Stimulated activated CD8-positive, alpha-beta memory T cell treated with anti-CD3 and anti-CD28 coated beads, Interleukin-15, amount 100 ng/mL, for 48 hours (primary cell): ENCODE results near the gene SDR9C7.
"Not testable (repeated sequence)": the region's sequence is repeated elsewhere in the genome, so short reads cannot be mapped to it uniquely, and the experiment has no call there.

Experiments
- DNase-seq, 2 donors: peaks; one replicate each; pipeline ENCODE4 v3.0.0-alpha.2; 2020; ENCODE audit warnings: low read depth in 2 of 2

The SDR9C7 gene

GRCh38 chr12:56916296-56916995, 17.8 kb downstream of the SDR9C7 start:
- DNase-seq: no peak

- no peak for DNase-seq
Observed at GRCh38 chr12:56914724-56915123, 19.5 kb downstream of the SDR9C7 start.

GRCh38 chr12:56914256-56914655, 20.0 kb downstream of the SDR9C7 start:
- DNase-seq: no peak

- not testable (repeated sequence) for DNase-seq
Observed at GRCh38 chr12:56909403-56909802, 24.8 kb downstream of the SDR9C7 start.

- no peak for DNase-seq
Observed at GRCh38 chr12:56908136-56908535, 26.1 kb downstream of the SDR9C7 start.

- DNase-seq: no peak
Observed at GRCh38 chr12:56905852-56906251, 28.4 kb downstream of the SDR9C7 start.

GRCh38 chr12:56903374-56903773, 30.8 kb downstream of the SDR9C7 start:
- no peak for DNase-seq

GRCh38 chr12:56901313-56901712, 32.9 kb downstream of the SDR9C7 start:
- not testable (repeated sequence) for DNase-seq

- no peak for DNase-seq
Observed at GRCh38 chr12:56900583-56900982, 33.6 kb downstream of the SDR9C7 start.

- DNase-seq: no peak
Observed at GRCh38 chr12:56898938-56899337, 35.3 kb downstream of the SDR9C7 start.

GRCh38 chr12:56897844-56898361, 36.3 kb downstream of the SDR9C7 start:
- DNase-seq: no peak

GRCh38 chr12:56896082-56896481, 38.1 kb downstream of the SDR9C7 start:
- no peak for DNase-seq

GRCh38 chr12:56894698-56895368, 39.4 kb downstream of the SDR9C7 start:
- no peak for DNase-seq

GRCh38 chr12:56891885-56892284, 42.3 kb downstream of the SDR9C7 start:
- not testable (repeated sequence) for DNase-seq

GRCh38 chr12:56886319-56886718, 47.9 kb downstream of the SDR9C7 start:
- DNase-seq: no peak

GRCh38 chr12:56885316-56885715, 48.9 kb downstream of the SDR9C7 start:
- no peak for DNase-seq

- DNase-seq: no peak
Observed at GRCh38 chr12:56884421-56884820, 49.8 kb downstream of the SDR9C7 start.

GRCh38 chr12:56882407-56882806, 51.8 kb downstream of the SDR9C7 start:
- DNase-seq: not testable (repeated sequence)

GRCh38 chr12:56880125-56880992, 53.8 kb downstream of the SDR9C7 start:
- no peak for DNase-seq

- not testable (repeated sequence) for DNase-seq
Observed at GRCh38 chr12:56879240-56880124, 54.7 kb downstream of the SDR9C7 start.

- DNase-seq: no peak
Observed at GRCh38 chr12:56878010-56878339, 56.2 kb downstream of the SDR9C7 start.
